ENCODE measurements around the gene FAM163B.

- no peak for TF ChIP-seq CTCF (IDR thresholded peaks at IDR 0.05; ENCODE audit: poor library complexity)
- TF ChIP-seq EZH2phosphoT487 (IDR thresholded peaks at IDR 0.05; ENCODE audit: low read depth, severe bottlenecking, unreplicated experiment) = no peak
Observed at GRCh38 chr9:133638711-133639110, 29.5 kb upstream of the FAM163B start.

All from hepatocyte (in vitro differentiated cells).